Stimulated activated naive CD8-positive, alpha-beta T cell treated with anti-CD3 and anti-CD28 coated beads, Interleukin-15, Interleukin-2, amounts not matched to agents 100 U/mL and 50 U/mL, for 24 hours (primary cell): Measurements from ENCODE around the gene RAB8B.

Experiments
- ATAC-seq: fragments of 150-1000 bp; cut with Tn5 transposase; one replicate; pipeline ENCODE4 v1.10.0; 2021
- DNase-seq: peaks from one replicate; pipeline ENCODE4 v3.0.0; 2021

The RAB8B gene

DNA sequence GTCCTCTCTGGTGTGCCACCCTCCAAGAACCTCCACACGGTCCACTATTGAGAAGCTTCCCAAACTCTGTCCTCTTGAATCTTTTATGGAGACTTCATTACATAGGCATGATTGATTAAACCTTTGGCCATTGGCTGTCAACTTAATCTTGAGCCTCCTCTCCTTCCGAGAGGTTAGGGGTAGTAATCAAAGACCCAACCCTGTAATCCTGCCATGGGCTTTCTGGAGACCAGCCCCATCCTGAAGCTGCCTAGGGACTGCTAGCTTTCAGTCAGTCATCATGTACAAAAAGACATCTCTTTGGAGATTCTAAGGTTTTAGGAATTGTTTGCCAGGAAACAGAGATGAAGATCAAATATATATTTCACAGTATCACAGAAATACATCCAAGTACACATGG lies 125.0 kb downstream of the RAB8B start:
- ATAC-seq (no peak), DNase-seq (no peak)
